Hematopoietic multipotent progenitor cell treated with erythropoietin and hydrocortisone succinate and interleukin-3 and kit ligand, for 17 days (in vitro differentiated cells): ENCODE data around the gene NCOA5.

Experiments
- DNase-seq: peaks from one replicate; pipeline ENCODE4 v3.0.0-alpha.2; 2015; ENCODE audit warnings: low spot score

NCOA5 gene

DNA sequence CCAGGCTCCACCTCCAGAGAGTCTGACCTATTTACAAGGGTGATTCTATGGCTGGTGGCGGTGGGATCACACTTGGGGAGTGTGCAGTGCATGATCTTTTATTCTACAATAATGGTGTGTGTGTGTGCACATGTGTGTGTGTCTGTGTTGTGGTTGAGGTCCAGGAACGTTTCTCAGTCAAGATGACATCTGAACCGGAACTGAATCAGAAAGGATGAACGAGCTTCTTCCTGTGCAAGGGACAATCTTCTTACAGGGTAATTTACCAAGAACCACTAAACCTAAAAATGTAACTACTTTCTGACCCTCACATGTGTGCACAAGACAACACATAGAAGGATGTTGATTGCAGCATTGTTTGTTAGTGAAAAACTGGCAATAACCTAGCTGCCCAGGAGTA, 72.5 kb downstream of the NCOA5 start:
- no peak for DNase-seq

- DNase-seq, result no peak
Measured at GRCh38 chr20:46014517-46015396, 75.0 kb downstream of the NCOA5 start.

DNA sequence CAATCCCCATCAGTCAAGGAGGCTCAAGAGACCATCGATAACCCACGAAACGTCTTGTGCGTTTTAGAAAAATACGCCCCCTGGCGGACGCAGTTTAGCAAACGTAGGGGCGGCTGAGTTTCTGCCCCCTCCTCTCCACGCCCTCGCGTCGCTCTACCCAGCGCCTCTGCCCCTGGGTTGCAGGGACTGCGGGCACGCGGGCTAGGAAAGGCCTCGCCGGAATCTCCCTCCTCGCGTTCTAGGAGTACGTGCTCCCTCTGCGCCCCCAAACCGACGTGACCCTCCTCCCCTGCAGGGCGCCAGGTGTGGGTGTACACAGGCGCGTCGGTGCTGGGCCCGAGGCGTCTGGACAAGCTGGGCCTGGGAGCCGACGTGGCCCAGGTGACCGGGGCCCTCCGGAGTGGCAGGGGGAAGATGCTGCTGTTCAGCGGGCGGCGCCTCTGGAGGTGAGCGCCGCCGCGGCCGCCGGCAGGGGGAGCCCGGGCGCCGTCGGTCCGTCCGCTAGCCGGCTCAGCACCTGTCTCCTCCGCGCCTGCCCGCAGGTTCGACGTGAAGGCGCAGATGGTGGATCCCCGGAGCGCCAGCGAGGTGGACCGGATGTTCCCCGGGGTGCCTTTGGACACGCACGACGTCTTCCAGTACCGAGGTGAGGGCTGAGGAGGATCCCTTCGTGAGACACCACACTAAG, 75.8 kb downstream of the NCOA5 start:
- peak; percentile 68 for DNase-seq

DNA sequence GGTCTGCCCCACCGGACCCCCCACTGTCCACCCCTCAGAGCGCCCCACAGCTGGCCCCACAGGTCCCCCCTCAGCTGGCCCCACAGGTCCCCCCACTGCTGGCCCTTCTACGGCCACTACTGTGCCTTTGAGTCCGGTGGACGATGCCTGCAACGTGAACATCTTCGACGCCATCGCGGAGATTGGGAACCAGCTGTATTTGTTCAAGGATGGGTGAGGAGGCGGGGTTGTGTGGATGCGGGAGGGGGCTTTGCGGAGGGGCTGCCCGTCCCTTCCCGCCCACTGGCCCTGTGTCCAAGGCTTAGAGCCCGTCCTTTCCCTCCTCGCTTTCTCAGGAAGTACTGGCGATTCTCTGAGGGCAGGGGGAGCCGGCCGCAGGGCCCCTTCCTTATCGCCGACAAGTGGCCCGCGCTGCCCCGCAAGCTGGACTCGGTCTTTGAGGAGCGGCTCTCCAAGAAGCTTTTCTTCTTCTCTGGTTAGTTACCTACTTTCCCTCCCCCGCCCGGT, 76.4 kb downstream of the NCOA5 start:
- no peak for DNase-seq

DNA sequence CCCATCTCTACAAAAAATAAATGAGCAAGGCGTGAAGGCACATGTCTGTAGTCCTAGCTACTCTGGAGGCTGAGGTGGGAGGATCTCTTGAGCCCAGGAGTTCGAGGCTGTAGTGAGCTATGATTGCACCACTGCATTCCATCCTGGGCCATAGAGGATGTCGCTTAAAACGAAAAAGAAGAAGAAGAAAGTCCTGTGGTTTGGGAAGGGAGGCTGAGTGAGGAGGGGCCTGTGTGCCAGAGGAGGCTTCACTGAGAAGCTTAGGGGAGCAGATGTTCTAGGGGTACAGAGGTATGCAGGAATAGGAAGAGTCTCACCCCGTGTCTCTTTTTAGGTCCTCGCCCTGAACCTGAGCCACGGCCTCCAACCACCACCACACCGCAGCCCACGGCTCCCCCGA, 76.8 kb downstream of the NCOA5 start:
- no peak for DNase-seq

- DNase-seq, result peak; percentile 69
Measured at GRCh38 chr20:46011631-46012482, 77.9 kb downstream of the NCOA5 start.
